Coronary artery (tissue), 2 donors: ENCODE data around the gene DCUN1D1.

ENCODE experiments used
- DNase-seq: peaks from one replicate; pipeline ENCODE4 v3.0.0-alpha.2; 2017; ENCODE audit warnings: low spot score
- H3K27ac ChIP-seq, 2 donors: fragments of 200-600 bp; sonication (generic); one replicate each; pipeline ENCODE4 v1.5.1; 2016 to 2019
- H3K4me3 ChIP-seq: fragments of 200-600 bp; sonication (generic); 2 replicates; pipeline ENCODE4 v1.5.1; 2016; ENCODE audit warnings: mild to moderate bottlenecking, moderate library complexity
- TF ChIP-seq, protein P1 (sequence below): fragments of 200-600 bp; sonication (generic); IDR thresholded peaks from one replicate; pipeline ENCODE4 v1.5.1; 2019; ENCODE audit warnings: antibody characterized with exemption

DCUN1D1 gene

DNA sequence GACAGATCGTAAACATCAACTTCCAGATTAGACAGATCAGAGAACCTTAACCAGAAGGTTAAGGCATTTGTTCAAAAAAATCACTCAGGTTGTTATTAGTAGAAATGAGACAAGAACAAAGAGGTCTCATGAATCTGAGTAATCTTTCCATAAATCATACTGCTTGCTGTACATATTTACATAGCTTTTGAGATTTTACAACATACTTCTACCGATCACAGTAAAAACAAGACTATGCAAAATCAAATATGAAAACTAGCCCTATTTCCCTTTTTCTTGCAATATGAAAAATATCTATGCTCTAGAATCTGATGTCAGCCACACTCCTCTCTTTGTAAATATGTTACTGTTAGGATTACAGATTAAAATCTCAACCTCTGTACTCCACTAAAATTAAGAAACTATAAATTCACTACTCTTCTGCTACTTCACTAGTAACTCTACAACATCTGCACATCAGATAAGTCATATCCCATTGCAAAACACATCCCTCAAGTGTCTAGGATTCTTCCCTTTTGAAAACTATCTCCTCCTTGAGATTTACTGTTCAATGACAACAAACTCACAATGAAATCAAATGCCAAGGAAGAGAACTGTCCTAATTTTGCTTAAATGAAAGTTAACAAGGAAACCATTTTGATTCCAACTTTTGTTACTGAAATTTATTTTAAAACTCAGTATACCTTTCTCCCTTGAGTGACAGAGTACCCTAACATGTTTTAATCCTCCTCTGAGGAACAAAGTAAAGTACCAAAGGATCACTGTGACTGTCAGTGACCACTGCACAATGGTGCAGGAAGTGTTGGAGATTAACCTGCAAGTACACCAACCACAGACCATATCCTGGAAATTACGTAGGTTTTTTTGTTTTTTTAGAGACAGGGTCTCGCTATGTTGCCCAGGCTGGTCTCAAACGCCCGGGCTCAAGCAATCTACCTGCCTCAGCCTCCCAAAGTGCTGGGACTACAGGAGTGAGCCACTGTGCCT, 12.8 kb downstream of the DCUN1D1 start:
- TF ChIP-seq, protein P1, sequence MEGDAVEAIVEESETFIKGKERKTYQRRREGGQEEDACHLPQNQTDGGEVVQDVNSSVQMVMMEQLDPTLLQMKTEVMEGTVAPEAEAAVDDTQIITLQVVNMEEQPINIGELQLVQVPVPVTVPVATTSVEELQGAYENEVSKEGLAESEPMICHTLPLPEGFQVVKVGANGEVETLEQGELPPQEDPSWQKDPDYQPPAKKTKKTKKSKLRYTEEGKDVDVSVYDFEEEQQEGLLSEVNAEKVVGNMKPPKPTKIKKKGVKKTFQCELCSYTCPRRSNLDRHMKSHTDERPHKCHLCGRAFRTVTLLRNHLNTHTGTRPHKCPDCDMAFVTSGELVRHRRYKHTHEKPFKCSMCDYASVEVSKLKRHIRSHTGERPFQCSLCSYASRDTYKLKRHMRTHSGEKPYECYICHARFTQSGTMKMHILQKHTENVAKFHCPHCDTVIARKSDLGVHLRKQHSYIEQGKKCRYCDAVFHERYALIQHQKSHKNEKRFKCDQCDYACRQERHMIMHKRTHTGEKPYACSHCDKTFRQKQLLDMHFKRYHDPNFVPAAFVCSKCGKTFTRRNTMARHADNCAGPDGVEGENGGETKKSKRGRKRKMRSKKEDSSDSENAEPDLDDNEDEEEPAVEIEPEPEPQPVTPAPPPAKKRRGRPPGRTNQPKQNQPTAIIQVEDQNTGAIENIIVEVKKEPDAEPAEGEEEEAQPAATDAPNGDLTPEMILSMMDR, result no peak
- H3K27ac ChIP-seq, result no peak overlapping the region
- H3K4me3 ChIP-seq, result no peak overlapping the region
- DNase-seq, result no peak

DNA sequence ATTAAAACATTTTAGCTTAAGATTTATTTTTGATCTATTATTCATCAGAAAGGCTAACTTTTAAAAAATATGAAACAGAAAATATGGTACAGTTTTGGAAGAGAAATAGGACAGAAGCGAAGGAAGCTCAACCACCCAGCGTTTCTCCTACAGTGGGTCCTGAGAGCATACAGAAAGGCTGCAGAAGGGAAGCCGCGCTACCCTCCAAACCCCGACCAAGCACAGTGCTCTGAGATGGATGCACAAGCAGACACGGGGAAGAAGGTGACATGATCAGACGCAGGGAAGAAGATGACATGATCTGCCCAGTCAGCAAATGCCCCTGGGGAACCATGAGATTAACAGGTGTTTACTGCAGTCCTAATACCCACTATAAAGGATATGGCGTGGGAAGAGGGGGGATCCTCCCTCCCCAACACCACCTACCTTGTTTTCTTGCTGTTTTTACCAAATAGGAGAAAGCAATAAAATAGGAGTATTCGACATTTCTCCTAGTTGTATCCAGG, 14.4 kb downstream of the DCUN1D1 start:
- TF ChIP-seq, protein P1, result no peak
- no peak overlapping the region for H3K4me3 ChIP-seq
- DNase-seq, result no peak
- H3K27ac ChIP-seq, result no peak overlapping the region

DNA sequence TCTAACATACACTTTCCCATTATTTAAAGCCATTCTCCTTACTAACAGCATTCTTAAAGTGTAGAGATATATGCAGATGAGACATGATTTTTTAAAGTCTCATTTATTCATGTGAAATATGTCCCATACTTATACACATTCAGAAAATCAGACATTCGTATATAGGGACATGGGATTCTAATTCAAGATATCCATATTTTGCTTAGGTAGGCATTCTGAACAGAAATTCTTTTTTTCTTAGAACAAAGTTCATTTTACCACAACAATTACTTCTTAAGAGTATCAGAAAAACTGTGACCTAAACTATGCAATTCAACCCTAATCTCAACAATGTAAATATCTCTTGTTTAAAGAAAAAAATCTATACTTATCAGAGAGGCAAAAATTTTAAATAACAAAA, 16.2 kb downstream of the DCUN1D1 start:
- Histone ChIP-seq H3K27ac (no peak overlapping the region), H3K4me3 (no peak overlapping the region)
- TF ChIP-seq, protein P1, result no peak
- no peak for DNase-seq

DNA sequence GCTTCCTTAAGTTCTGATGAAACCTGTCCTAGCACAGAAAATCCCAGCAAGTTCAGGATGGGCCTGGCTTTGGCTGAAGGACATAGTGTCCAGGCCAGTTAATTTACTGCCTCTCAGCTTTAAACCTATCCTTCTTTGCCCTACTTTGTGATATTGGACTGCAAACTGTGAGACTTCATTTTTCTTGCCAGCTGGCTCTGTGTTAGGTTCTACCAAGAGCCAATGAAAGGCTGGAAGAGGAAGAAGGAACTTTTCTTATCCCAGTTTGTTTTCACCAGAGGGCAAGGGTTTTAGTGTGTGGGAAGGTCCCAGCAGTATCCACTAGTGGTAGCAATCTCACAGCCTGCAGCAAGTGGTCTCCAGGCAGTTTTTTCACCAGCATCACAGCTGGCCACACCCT, 18.2 kb downstream of the DCUN1D1 start:
- DNase-seq, result no peak
- Histone ChIP-seq H3K27ac (no peak overlapping the region), H3K4me3 (no peak overlapping the region)
- TF ChIP-seq, protein P1, result no peak

DNA sequence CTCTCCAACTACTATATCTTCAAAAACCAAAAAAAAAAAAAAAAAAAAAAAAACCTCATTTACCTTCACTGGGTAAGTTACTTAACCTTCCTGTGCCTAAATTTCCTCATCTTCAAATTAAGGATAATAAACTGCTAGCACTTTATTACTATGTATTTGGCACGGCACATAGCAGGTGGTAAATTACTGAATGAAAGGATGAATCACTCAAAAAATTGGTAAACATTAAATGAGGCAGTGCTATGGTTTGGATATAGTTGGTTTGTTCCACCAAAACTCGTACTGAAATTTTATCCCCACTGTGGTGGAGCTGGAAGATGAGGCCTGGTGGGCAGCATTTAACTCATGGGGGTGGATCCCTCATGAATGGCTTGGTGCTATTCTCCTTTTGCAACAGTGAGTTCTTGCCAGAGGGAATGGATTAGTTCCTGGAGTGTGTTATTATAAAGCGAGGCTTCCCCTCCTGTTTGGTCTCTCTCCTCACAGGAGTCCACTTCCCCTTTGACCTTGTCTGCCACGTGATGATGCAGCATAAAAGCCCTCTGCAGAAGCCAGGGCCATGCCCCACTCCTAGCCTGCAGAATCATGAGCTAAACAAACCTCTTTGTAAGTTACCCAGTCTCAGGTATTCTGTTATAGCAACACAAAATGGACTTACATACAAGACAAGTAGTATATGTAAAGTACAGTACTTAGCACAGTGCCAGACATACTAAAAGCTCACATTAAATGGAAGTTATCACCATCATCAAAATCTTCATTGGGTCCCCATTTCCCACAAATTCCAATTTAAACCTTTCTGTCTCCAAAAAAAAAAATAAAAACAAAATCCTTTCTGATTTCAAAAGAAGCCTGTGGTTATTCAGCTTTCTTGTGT, 20.6 kb downstream of the DCUN1D1 start:
- Histone ChIP-seq H3K27ac (no peak overlapping the region), H3K4me3 (no peak overlapping the region)
- DNase-seq, result no peak
- TF ChIP-seq, protein P1, result no peak

DNA sequence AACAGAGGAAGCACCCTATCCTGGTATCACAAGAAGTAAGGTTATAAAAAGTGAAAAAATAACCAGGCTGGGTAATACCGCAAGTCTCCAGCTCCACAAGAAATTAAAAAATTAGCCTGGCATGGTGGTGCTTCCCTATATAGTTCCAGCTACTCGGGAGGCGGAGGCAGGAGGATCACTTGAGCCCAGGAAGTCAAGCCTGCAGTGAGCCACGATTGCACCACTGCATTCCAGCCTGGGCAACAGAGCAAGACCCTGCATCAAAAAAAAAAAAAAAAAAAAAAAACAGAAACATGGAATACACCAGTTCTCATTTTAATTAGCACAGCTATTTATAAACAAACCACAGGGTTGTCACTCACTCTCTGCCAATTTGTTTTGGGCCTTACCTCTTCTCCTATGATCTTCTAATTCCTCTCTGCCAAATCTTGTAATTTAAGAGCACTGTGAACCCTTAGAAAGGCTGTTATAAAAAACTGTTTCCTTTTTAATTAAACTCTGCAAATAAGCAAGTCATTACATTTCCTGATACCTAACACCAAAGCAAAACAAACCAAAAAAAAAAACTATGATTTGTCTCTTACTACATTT, 22.6 kb downstream of the DCUN1D1 start:
- no peak for DNase-seq
- TF ChIP-seq, protein P1, result no peak
- H3K27ac ChIP-seq, result no peak overlapping the region

More for the DNA sequence above, 22.6 kb downstream of the DCUN1D1 start:
- no peak overlapping the region for H3K4me3 ChIP-seq
